Measurements from ENCODE around the gene MAP4K5.

Gene MAP4K5

GRCh38 chr14:50397390-50398188 lies 134.8 kb downstream of the MAP4K5 start:
- no peak for DNase-seq

GRCh38 chr14:50396631-50397389 lies 135.6 kb downstream of the MAP4K5 start, which contains the start of gene CDKL1:
Gene CDKL1, minus strand, starts transcription at chr14:50396881. Its CDS starts 1,013 bp downstream, at chr14:50395868.
- DNase-seq, result no peak

GRCh38 chr14:50395448-50395847 lies 136.9 kb downstream of the MAP4K5 start:
- no peak for DNase-seq

GRCh38 chr14:50394713-50395112 lies 137.7 kb downstream of the MAP4K5 start:
- no peak for DNase-seq

GRCh38 chr14:50389668-50390441 lies 142.5 kb downstream of the MAP4K5 start:
- DNase-seq, result no peak

- DNase-seq, result no peak
Measured at GRCh38 chr14:50388256-50388931, 144.0 kb downstream of the MAP4K5 start.

- DNase-seq, result no peak
Measured at GRCh38 chr14:50387548-50387947, 144.8 kb downstream of the MAP4K5 start.

- no peak for DNase-seq
Measured at GRCh38 chr14:50383618-50384225, 148.6 kb downstream of the MAP4K5 start.

GRCh38 chr14:50381823-50382287 lies 150.5 kb downstream of the MAP4K5 start:
- DNase-seq, result no peak

GRCh38 chr14:50381008-50381407 lies 151.4 kb downstream of the MAP4K5 start:
- DNase-seq, result no peak

- DNase-seq, result no peak
Measured at GRCh38 chr14:50380455-50380854, 151.9 kb downstream of the MAP4K5 start.

- DNase-seq, result no peak
Measured at GRCh38 chr14:50379563-50379962, 152.8 kb downstream of the MAP4K5 start.

- no peak for DNase-seq
Measured at GRCh38 chr14:50377550-50378085, 154.8 kb downstream of the MAP4K5 start.

GRCh38 chr14:50375760-50376159 lies 156.6 kb downstream of the MAP4K5 start:
- DNase-seq, result no peak

- DNase-seq, result no peak
Measured at GRCh38 chr14:50373959-50374358, 158.4 kb downstream of the MAP4K5 start.

- no peak for DNase-seq
Measured at GRCh38 chr14:50371546-50371945, 160.8 kb downstream of the MAP4K5 start.
